K562 (cell line): ENCODE measurements around the gene CTF1. TPM values are rescaled to one million over a fixed set of nuclear protein-coding genes. Genes with fewer than 3 reads are reported as not detected.

Experiments
- CBFA2T3 ChIP-seq: fragments of 450-650 bp; IDR thresholded peaks from 2 replicates; pipeline ENCODE4 v1.6.1; 2017
- CBX1 ChIP-seq: sonication (generic); IDR thresholded peaks from 2 replicates; pipeline ENCODE4 v1.6.1; 2016; ENCODE audit warnings: antibody characterized with exemption, low read depth, mild to moderate bottlenecking
- E2F1 ChIP-seq: sonication (generic); formaldehyde crosslinking; IDR thresholded peaks from 2 replicates; pipeline ENCODE4 v1.8.1; 2023; ENCODE audit warnings: mild to moderate bottlenecking, missing genetic modification reagents, moderate library complexity
- ESRRA ChIP-seq: fragments of 450-650 bp; IDR thresholded peaks from 2 replicates; pipeline ENCODE4 v1.6.1; 2014; ENCODE audit warnings: low read depth, mild to moderate bottlenecking, moderate library complexity, borderline replicate concordance
- GATAD2B ChIP-seq: fragments of 450-650 bp; IDR thresholded peaks from 2 replicates; pipeline ENCODE4 v1.6.1; 2017; ENCODE audit warnings: mild to moderate bottlenecking, borderline replicate concordance
- HMGN3 ChIP-seq: IDR thresholded peaks from 2 replicates; pipeline ENCODE4 v1.6.1; 2011; ENCODE audit warnings: borderline replicate concordance, low read depth, mild to moderate bottlenecking, mixed read lengths, low read length; ENCODE audit not compliant: insufficient read length; ENCODE audit errors: extremely low read depth
- JUND ChIP-seq, 2 experiments: IDR thresholded peaks; 2 replicates in 1 of 2; 3 replicates in 1 of 2; pipeline ENCODE4 v1.6.1; 2011; ENCODE audit warnings: borderline replicate concordance in 2 of 2, low read depth in 2 of 2, low read length in 2 of 2, improper control_type of control experiment in 1 of 2, missing biosample characterization in 1 of 2, missing genetic modification characterization in 1 of 2, missing genetic modification reagents in 1 of 2
- MAFG ChIP-seq: fragments of 450-650 bp; conservative IDR thresholded peaks from 2 replicates; pipeline ENCODE4 v1.6.1; 2016; ENCODE audit warnings: missing genetic modification characterization, missing compliant biosample characterization
- MBD2 ChIP-seq: sonication (generic); IDR thresholded peaks from 2 replicates; pipeline ENCODE4 v1.6.1; 2016; ENCODE audit warnings: low read depth, borderline replicate concordance
- MEIS2 ChIP-seq: fragments of 450-650 bp; IDR thresholded peaks from 2 replicates; pipeline ENCODE4 v1.6.1; 2014; ENCODE audit warnings: mild to moderate bottlenecking; ENCODE audit not compliant: partially characterized antibody
- NRF1 ChIP-seq, 2 experiments: fragments of 450-650 bp; IDR thresholded peaks in 1 of 2; conservative IDR thresholded peaks in 1 of 2; 2 replicates each; pipeline ENCODE4 v1.6.1; 2014; ENCODE audit warnings: mild to moderate bottlenecking in 2 of 2
- NUFIP1 ChIP-seq: fragments of 450-650 bp; IDR thresholded peaks from 2 replicates; pipeline ENCODE4 v1.6.1; 2018; ENCODE audit not compliant: partially characterized antibody
- RAD51 ChIP-seq: fragments of 450-650 bp; IDR thresholded peaks from 2 replicates; pipeline ENCODE4 v1.7.1; 2016; ENCODE audit warnings: low read depth, mild to moderate bottlenecking, borderline replicate concordance
- RBFOX2 ChIP-seq: fragments of 200-400 bp; formaldehyde crosslinking; IDR thresholded peaks from 2 replicates; pipeline ENCODE4 v1.6.1; 2017; ENCODE audit warnings: low read depth, mild to moderate bottlenecking, low read length, moderate library complexity
- REST ChIP-seq, 2 experiments: fragments of 450-650 bp; formaldehyde crosslinking in 1 of 2; IDR thresholded peaks; 2 replicates each; pipeline versions ENCODE4 v1.4.0 to v1.6.1; 2014 to 2020; ENCODE audit warnings: mild to moderate bottlenecking in 2 of 2, borderline replicate concordance in 1 of 2, low read depth in 1 of 2
- TAF9B ChIP-seq: fragments of 450-650 bp; IDR thresholded peaks from 2 replicates; pipeline ENCODE4 v1.6.1; 2018; ENCODE audit warnings: mild to moderate bottlenecking; ENCODE audit not compliant: partially characterized antibody
- TARDBP ChIP-seq: fragments of 450-650 bp; IDR thresholded peaks from 2 replicates; pipeline ENCODE4 v1.6.1; 2016
- ZBTB7A ChIP-seq: IDR thresholded peaks from 2 replicates; pipeline ENCODE4 v1.6.1; 2011; ENCODE audit warnings: low read depth, mild to moderate bottlenecking, low read length, moderate library complexity, borderline replicate concordance; ENCODE audit not compliant: control insufficient read depth
- ZNF282 ChIP-seq: sonication (generic); formaldehyde crosslinking; IDR thresholded peaks from 2 replicates; pipeline ENCODE4 v1.8.1; 2023; ENCODE audit warnings: missing genetic modification reagents
- polyA plus RNA-seq, 8 experiments: library from polyadenylated mRNA; depleted of rRNA in 4 of 8; stranded (reverse) in 5 of 8; unstranded in 3 of 8; fragments of >200 nt; fragmentation: Nextera tagmentation in 2 of 8; fragmentation: Illumina TruSeq in 1 of 8; extraction: Ambion mirVana in 2 of 8; extraction: Trizol in 1 of 8; gene quantifications; 2 replicates each; pipeline versions ENCODE4 v1.2.1 to v1.2.3, GENCODE V29; 2011 to 2014; ENCODE audit warnings: inconsistent platforms in 1 of 8, missing spikeins in 1 of 8
- total RNA-seq, 7 experiments: library from RNA; depleted of rRNA in 6 of 7; stranded (reverse); fragments of >200 nt in 6 of 7; fragmentation: Illumina TruSeq in 2 of 7; extraction: Trizol in 2 of 7; gene quantifications; 2 replicates each; pipeline versions ENCODE4 v1.2.1 to v1.2.3, GENCODE V29; 2011 to 2021; ENCODE audit warnings: low replicate concordance in 1 of 7

Gene CTF1
- total and polyA plus RNA-seq, 9 of the 15 experiments (the other 6 are each of a cell fraction or from before 2014, with no cell fraction given), result 0.24 to 2.5 (median 0.44) TPM

GRCh38 chr16:30896261-30896888, at the start of gene CTF1 (continued):
- TF ChIP-seq NRF1 (conservative IDR thresholded peaks at IDR 0.05 in 1 of 2, IDR thresholded peaks at IDR 0.05 in 1 of 2), result peak; percentile 52 to 64; a peak in 3 of 4 replicates
- peak; percentile 10; the same call in 1 of the 2 replicates for TF ChIP-seq ESRRA
- no peak for TF ChIP-seq MEIS2
- no peak for TF ChIP-seq REST (IDR thresholded peaks at IDR 0.05; ENCODE audit: borderline replicate concordance)
- TF ChIP-seq REST (CRISPR knock-in tag; IDR thresholded peaks at IDR 0.05; ENCODE audit: low read depth), result no peak
- peak; percentile 40; the same call in 1 of the 2 replicates for TF ChIP-seq GATAD2B
- peak; percentile 64 for TF ChIP-seq TAF9B
- TF ChIP-seq MAFG (tag), result no peak
- TF ChIP-seq ZBTB7A, result peak; percentile 93
- TF ChIP-seq TARDBP, result peak; percentile 63; the same call in 1 of the 2 replicates
- 0 out of 2 replicates have a peak, but pooled peaks have one; percentile 5 for TF ChIP-seq JUND (IDR thresholded peaks at IDR 0.05; ENCODE audit: borderline replicate concordance, low read depth, low read length)
- no peak for TF ChIP-seq JUND (tag; IDR thresholded peaks at IDR 0.05; ENCODE audit: borderline replicate concordance, low read depth, low read length)
- peak; percentile 84 for TF ChIP-seq RBFOX2
- TF ChIP-seq CBFA2T3, result no peak
- no peak for TF ChIP-seq NUFIP1
- peak; percentile 74 for TF ChIP-seq HMGN3
- TF ChIP-seq CBX1, result 0 out of 2 replicates have a peak, but pooled peaks have one; percentile 15
- peak; percentile 54; the same call in 1 of the 2 replicates for TF ChIP-seq ZNF282
- peak; percentile 37; the same call in 1 of the 2 replicates for TF ChIP-seq MBD2
- TF ChIP-seq RAD51, result no peak; the same call in 1 of the 2 replicates
- peak; percentile 66; the same call in 1 of the 2 replicates for TF ChIP-seq E2F1 (CRISPR knock-in tag)
